Sigmoid colon (tissue), 7 donors: ENCODE results near the gene LRRC8B. TPM values are rescaled to one million over a fixed set of nuclear protein-coding genes. Genes with fewer than 3 reads are reported as not detected.
A peak's percentile ranks its signal among the peaks of the same experiment; 100 is the strongest.

Source experiments
- DNase-seq: peaks from one replicate; pipeline ENCODE4 v3.0.0-alpha.2; 2019
- H3K27ac ChIP-seq, 4 donors: fragments of 200-600 bp; sonication (generic); one replicate each; pipeline ENCODE4 v1.5.1; 2016 to 2019; ENCODE audit warnings: mild to moderate bottlenecking in 1 of 4
- H3K27me3 ChIP-seq, 3 donors: fragments of 200-600 bp; sonication (generic); one replicate each; pipeline ENCODE4 v1.5.1; 2019; ENCODE audit warnings: mild to moderate bottlenecking in 1 of 3
- H3K36me3 ChIP-seq, 4 donors: fragments of 200-600 bp; sonication (generic); one replicate each; pipeline ENCODE4 v1.5.1; 2016 to 2019
- H3K4me1 ChIP-seq, 4 donors: fragments of 200-600 bp; sonication (generic); one replicate each; pipeline ENCODE4 v1.5.1; 2017 to 2019
- H3K4me3 ChIP-seq, 4 donors: fragments of 200-600 bp; sonication (generic); one replicate each; pipeline ENCODE4 v1.5.1; 2017 to 2019; ENCODE audit warnings: mild to moderate bottlenecking in 2 of 4, moderate library complexity in 1 of 4
- H3K9me3 ChIP-seq, 4 donors: fragments of 200-600 bp in 3 of 4; sonication (generic) in 3 of 4; one replicate each; pipeline versions ENCODE4 v1.5.1 to v1.6.1; 2013 to 2019
- CTCF ChIP-seq, 4 experiments: fragments of 450-650 bp in 3 of 4; fragments of 200-600 bp in 1 of 4; IDR thresholded peaks; one replicate each; pipeline ENCODE4 v1.5.1; 2016 to 2019; ENCODE audit warnings: antibody characterized with exemption in 4 of 4, mild to moderate bottlenecking in 3 of 4, moderate library complexity in 2 of 4
- EP300 ChIP-seq, 4 donors: sonication (generic); formaldehyde crosslinking; IDR thresholded peaks; one replicate each; pipeline ENCODE4 v1.6.1; 2017; ENCODE audit warnings: antibody characterized with exemption in 4 of 4
- POLR2A ChIP-seq, 2 donors: fragments of 450-650 bp; IDR thresholded peaks; one replicate each; pipeline ENCODE4 v1.6.1; 2016; ENCODE audit warnings: antibody characterized with exemption in 2 of 2, mild to moderate bottlenecking in 2 of 2, moderate library complexity in 2 of 2
- POLR2AphosphoS5 ChIP-seq, 4 donors: sonication (generic); formaldehyde crosslinking; IDR thresholded peaks; one replicate each; pipeline ENCODE4 v1.6.1; 2017; ENCODE audit warnings: antibody characterized with exemption in 4 of 4
- WGBS, 2 donors: extraction: QIAGEN DNeasy Blood & Tissue Kit; methylation state at CpG; one replicate each; pipeline ENCODE4 v1.1.7; 2013; 5-methylcytosine and 5-hydroxymethylcytosine counted together
- intact Hi-C: fragments of 100-400 bp; cut with DNase I; formaldehyde crosslinking; loops from one replicate; pipeline ENCODE4 v1.15.1; 2023
- polyA plus RNA-seq, 3 donors: library from polyadenylated mRNA; stranded (reverse); fragments of 200-250 nt; gene quantifications; one replicate each; pipeline ENCODE4 v1.2.3, GENCODE V29; 2013
- total RNA-seq, 4 donors: library from RNA; depleted of rRNA; stranded (reverse); fragments of >200 nt; gene quantifications; one replicate each; pipeline ENCODE4 v1.1.0, GENCODE V29; 2016
- donor health status: healthy with polysubstance abuse.
- donor health status: Bipolar disorder and iron deficiency.
- donor health status: healthy.

LRRC8B gene
- total and polyA plus RNA-seq, 7 donors = 1.8 to 9.8 (median 4.1) TPM

- H3K9me3 ChIP-seq = no peaks in the 10 kb centered on the region
- no peak for DNase-seq
- no peaks in the 10 kb centered on the region for H3K4me1 ChIP-seq
- H3K27ac ChIP-seq = peak overlapping the region in 2 of 4 donors; percentile 27 to 28
- WGBS, 2 donors = 83 to 93% methylated on average over 20 of the region's 20 CpGs
- H3K4me3 ChIP-seq = no peak overlapping the region
- TF ChIP-seq POLR2AphosphoS5 (IDR thresholded peaks at IDR 0.05) = no peak
- no peak for TF ChIP-seq EP300 (IDR thresholded peaks at IDR 0.05)
- TF ChIP-seq CTCF (IDR thresholded peaks at IDR 0.05) = no peak
- TF ChIP-seq POLR2A (IDR thresholded peaks at IDR 0.05) = no peak
- intact Hi-C loops = no loop called here
- H3K27me3 ChIP-seq = no peaks in the 10 kb centered on the region
- H3K36me3 ChIP-seq = no peaks in the 10 kb centered on the region
Measured at GRCh38 chr1:89608984-89609725, 84.5 kb downstream of the LRRC8B start.

- Histone ChIP-seq H3K9me3 (no peaks in the 10 kb centered on the region), H3K36me3 (no peaks in the 10 kb centered on the region), H3K27ac (no peak overlapping the region), H3K27me3 (no peaks in the 10 kb centered on the region), H3K4me3 (no peak overlapping the region), H3K4me1 (no peaks in the 10 kb centered on the region)
- TF ChIP-seq EP300 (IDR thresholded peaks at IDR 0.05) = no peak
- no peak for TF ChIP-seq CTCF (IDR thresholded peaks at IDR 0.05)
- no peak for TF ChIP-seq POLR2A (IDR thresholded peaks at IDR 0.05)
- no peak for TF ChIP-seq POLR2AphosphoS5 (IDR thresholded peaks at IDR 0.05)
- DNase-seq = no peak
- intact Hi-C loops = no loop called here
- WGBS, 2 donors = 78 to 85% methylated on average over 14 of the region's 14 CpGs
Measured at GRCh38 chr1:89609781-89610456, 85.3 kb downstream of the LRRC8B start.

GRCh38 chr1:89610457-89611011 lies 85.9 kb downstream of the LRRC8B start:
- DNase-seq = no peak
- TF ChIP-seq POLR2AphosphoS5 (IDR thresholded peaks at IDR 0.05) = no peak
- TF ChIP-seq POLR2A (IDR thresholded peaks at IDR 0.05) = no peak
- TF ChIP-seq CTCF (IDR thresholded peaks at IDR 0.05) = no peak
- no peak for TF ChIP-seq EP300 (IDR thresholded peaks at IDR 0.05)
- Histone ChIP-seq H3K36me3 (no peaks in the 10 kb centered on the region), H3K4me1 (no peaks in the 10 kb centered on the region), H3K9me3 (no peaks in the 10 kb centered on the region), H3K27ac (no peak overlapping the region), H3K4me3 (no peak overlapping the region), H3K27me3 (no peaks in the 10 kb centered on the region)
- intact Hi-C loops = no loop called here
- 84% methylated on average over 15 of the region's 15 CpGs for WGBS, 2 donors

GRCh38 chr1:89611721-89612120 lies 87.1 kb downstream of the LRRC8B start:
- no peaks in the 10 kb centered on the region for H3K9me3 ChIP-seq
- H3K4me3 ChIP-seq = no peak overlapping the region
- no peaks in the 10 kb centered on the region for H3K4me1 ChIP-seq
- no peaks in the 10 kb centered on the region for H3K36me3 ChIP-seq
- H3K27ac ChIP-seq = no peak overlapping the region
- DNase-seq = no peak
- WGBS, 2 donors = 69 to 86% methylated on average over 1 of the region's 1 CpG
- no peak for TF ChIP-seq EP300 (IDR thresholded peaks at IDR 0.05)
- intact Hi-C loops = no loop called here
- no peaks in the 10 kb centered on the region for H3K27me3 ChIP-seq

GRCh38 chr1:89613928-89614327 lies 89.3 kb downstream of the LRRC8B start:
- H3K36me3 ChIP-seq = no peaks in the 10 kb centered on the region
- no peaks in the 10 kb centered on the region for H3K9me3 ChIP-seq
- no peaks in the 10 kb centered on the region for H3K27me3 ChIP-seq
- 84 to 92% methylated on average over 7 of the region's 7 CpGs for WGBS, 2 donors
- no peak overlapping the region for H3K27ac ChIP-seq
- no peak for DNase-seq
- intact Hi-C loops = no loop called here
- no peak for TF ChIP-seq CTCF (IDR thresholded peaks at IDR 0.05)
- TF ChIP-seq POLR2AphosphoS5 (IDR thresholded peaks at IDR 0.05) = no peak
- no peaks in the 10 kb centered on the region for H3K4me1 ChIP-seq
- no peak overlapping the region for H3K4me3 ChIP-seq
